GM19328 (cell line): ENCODE measurements around the gene TOP2A.
"Not testable (repeated sequence)": the region's sequence is repeated elsewhere in the genome, so short reads cannot be mapped to it uniquely, and the experiment has no call there.

Source experiments
- ATAC-seq: cut with Tn5 transposase; IDR thresholded peaks from one replicate; pipeline ENCODE4 v1.9.1; 2021; ENCODE audit warnings: mild to moderate bottlenecking, moderate library complexity; ENCODE audit not compliant: unreplicated experiment

The TOP2A gene

DNA sequence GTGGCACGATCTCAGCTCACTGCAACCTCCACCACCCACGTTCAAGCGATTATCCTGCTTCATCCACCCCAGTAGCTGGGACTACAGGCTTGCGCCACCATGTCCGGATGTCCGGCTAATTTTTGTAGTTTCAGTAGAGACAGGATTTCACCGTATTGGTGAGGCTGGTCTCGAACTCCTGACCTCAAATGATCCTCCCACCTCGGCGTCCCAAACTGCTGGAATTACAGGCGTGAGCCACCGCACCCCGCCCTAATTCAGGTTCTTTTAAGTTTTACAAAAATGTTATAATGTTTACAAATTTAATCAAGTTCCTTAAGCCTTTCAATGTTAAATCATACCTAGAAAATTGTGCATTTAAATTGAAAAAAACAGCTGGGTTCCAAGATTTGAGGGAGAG lies 39.9 kb downstream of the TOP2A start:
- no peak for ATAC-seq

DNA sequence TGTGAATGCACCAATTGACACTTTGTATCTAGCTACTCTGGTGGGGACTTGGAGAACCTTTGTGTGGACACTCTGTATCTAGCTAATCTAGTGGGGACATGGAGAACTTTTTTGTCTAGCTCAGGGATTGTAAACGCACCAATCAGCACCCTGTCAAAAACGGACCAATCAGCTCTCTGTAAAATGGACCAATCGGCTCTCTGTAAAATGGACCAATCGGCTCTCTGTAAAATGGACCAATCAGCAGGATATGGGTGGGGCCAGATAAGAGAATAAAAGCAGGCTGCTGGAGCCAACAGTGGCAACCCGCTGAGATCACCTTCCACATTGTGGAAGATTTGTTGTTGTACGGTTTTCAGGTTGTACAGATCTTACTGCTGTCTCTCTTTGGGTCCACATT lies 41.2 kb downstream of the TOP2A start:
- not testable (repeated sequence) for ATAC-seq

DNA sequence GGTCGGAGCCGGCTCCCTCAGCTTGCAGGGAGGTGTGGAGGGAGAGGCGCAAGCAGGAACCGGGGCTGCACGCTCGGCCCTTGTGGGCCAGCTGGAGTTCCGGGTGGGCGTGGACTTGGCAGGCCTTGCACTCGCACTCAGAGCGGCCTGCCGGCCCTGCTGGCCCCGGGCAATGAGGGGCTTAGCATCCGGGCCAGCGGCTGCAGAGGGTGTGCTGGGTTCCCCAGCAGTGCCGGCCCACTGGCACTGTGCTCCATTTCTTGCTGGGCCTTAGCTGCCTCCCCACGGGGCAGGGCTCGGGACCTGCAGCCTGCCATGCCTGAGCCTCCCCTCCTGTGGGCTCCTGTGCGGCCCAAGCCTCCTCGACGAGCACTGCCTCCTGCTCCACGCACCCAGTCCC lies 41.9 kb downstream of the TOP2A start:
- ATAC-seq: not testable (repeated sequence)

DNA sequence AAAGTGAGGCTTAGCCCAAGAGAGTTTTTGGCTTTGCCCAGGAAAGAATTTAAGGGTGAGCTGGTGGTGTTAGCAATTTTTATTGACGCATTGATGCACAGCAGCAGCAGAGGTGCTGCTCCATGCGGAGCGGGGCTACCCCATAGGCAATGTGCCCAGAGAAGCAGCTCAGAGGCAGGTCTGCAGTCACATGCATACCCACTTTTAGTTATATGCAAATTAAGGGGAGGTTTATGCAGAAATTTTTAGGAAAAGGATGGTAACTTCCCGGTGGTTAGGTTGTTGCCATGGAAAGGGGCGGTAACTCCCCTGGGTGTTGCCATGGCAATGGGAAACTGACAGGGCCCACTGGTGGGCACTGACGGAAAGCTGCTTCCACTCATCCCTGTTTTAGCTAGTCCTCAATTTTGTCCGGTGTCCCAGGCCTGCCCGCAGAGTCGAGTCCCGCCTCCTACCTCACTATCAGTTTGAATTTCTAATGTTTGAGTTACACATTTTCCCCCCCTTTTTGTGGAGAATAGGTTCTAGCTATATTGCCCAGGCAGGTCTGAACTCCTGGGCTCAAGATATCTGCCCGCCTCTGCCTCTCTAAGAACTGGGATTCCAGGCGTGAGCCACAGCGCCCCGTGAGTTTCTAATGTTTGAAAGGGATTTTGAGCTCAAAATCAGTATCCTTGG lies 42.7 kb downstream of the TOP2A start:
- no peak for ATAC-seq

DNA sequence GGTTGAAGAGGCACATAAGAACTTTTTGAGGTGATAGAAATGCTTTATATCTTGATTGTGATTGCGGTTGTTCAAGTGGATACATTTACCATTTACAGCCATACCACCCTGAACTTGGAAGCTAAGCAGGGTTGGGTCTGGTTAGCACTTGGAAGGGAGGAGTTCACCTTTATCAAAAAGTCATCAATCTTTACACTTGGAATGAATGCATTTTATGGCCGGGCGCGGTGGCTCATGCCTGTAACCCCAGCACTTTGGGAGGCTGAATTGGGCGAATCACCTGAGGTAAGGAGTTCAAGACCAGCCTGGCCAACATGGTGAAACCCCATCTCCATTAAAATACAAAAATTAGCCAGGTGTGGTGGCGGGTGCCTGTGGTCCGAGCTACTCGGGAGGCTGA lies 43.7 kb downstream of the TOP2A start:
- ATAC-seq: no peak

DNA sequence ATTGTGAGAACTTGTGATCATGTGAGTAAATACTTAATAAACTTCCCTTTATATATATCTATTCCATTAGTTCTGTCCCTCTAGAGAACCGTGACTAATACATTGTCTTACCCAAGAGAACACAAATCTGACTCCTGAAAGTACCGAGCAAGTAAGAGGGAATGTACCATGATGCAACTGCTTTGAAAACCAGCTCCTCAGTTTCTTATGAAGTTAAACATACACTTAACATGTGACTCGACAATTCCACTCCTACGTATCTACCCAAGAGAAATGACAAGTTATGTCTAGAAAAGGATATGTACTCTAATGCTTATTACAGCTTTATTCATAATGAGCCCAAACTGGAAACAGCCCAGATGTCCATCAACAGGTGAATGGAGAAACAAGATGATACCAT lies 44.4 kb downstream of the TOP2A start:
- ATAC-seq: no peak

DNA sequence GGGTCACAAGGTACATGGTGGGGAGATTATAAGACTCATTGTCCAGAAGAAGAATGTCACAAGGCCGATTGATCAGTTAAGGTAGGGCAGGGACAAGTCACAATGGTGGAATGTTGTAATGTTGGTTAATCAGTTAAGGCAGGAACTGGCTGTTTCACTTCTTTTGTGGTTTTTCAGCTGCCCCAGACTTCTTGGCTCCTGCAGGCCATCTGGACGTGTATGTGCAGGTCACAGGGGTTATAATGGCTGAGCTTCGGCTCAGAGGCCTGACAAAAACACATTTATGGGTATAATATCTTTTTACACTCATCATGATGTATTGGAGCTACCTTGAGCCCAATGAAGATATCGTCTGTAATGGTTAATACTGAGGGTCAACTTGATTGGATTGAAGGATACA lies 45.1 kb downstream of the TOP2A start:
- ATAC-seq: not testable (repeated sequence)

DNA sequence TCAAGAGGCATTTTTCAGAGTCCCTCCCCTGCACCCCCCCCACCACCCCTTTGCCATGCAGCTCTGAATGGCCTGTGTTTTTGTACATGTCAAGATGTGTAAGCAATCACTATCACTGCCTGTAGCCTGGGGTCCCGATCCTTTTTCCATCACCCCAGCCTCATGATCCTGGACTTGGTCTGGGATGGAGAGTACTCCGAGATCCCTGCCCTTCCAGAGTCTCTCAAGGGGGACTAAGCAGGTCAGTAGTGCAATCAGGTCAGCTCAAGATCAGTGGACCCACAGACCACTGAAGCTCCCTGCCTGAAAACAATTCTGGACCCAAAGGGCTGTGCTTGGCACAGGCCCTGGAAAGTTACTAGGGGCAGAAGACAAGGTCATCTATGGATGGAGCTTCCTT lies 45.7 kb downstream of the TOP2A start:
- ATAC-seq: no peak

DNA sequence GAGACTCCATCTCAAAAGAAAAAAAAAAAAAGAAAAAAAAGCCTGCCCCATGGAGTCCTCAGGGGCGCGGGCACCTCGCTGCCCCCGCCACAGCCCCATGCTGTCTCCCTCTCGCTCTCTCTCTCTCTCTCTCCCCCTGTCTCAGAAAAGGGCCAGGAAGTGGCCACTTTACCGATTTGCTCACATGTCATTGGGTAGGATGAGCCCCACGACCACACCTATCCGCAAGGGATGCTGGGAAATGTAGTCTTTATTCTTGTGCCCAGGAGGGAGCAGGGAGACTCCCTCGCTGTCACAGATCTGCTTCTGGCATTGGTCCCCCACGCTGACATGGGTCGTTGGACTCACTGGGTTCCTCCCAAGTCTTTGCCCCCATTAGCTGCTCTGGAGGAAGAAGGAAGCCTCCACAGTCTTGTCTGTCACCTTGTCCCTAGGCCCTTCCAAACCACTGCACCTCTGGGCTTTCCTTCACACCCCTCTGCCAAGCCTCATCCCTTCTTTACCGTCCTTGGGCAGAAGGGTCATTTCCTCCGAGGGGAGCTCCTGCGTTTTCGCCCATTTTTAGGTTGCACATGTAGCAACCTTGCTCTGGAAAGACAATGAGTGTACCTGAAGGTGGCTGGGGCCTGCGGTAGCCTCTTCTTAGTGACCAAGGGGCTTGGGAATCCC lies 46.3 kb downstream of the TOP2A start:
- ATAC-seq: no peak

DNA sequence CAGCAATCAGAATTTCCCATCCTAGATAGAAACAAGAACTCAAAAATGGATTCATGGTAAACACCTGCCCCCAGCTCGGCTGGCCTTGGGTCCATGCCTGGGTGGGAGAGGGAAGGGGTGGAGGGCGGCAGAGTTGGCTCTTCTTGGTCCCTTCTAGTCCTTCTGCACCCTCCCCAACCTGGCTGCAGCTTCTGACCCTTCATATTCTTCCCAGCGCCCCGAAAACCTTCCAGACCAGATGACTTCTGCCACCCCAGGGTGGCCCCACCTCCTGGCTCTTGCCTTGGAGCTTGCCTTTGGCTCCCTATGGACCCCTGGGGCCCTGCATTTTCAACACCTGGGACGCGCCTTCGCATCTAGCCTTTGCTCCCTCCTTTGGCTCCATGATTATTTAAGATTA lies 47.8 kb downstream of the TOP2A start:
- no peak for ATAC-seq

DNA sequence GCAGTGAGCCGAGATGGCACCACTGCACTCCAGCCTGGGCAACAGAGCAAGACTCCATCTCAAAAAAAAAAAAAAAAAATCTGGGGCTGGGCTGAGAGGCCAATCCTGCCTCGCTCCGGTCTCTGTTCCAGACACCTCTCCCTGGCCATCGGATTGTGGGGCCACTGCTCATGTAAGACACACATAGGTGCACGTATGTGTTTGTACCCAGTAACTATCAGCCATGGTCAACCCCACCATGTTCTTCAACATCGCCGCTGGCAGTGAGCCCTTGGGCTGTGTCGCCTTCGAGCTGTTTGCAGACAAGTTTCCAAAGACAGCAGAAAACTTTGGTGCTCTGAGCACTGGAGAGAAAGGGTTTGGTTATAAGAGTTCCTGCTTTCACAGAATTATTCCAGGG lies 50.0 kb downstream of the TOP2A start:
- ATAC-seq: not testable (repeated sequence)

DNA sequence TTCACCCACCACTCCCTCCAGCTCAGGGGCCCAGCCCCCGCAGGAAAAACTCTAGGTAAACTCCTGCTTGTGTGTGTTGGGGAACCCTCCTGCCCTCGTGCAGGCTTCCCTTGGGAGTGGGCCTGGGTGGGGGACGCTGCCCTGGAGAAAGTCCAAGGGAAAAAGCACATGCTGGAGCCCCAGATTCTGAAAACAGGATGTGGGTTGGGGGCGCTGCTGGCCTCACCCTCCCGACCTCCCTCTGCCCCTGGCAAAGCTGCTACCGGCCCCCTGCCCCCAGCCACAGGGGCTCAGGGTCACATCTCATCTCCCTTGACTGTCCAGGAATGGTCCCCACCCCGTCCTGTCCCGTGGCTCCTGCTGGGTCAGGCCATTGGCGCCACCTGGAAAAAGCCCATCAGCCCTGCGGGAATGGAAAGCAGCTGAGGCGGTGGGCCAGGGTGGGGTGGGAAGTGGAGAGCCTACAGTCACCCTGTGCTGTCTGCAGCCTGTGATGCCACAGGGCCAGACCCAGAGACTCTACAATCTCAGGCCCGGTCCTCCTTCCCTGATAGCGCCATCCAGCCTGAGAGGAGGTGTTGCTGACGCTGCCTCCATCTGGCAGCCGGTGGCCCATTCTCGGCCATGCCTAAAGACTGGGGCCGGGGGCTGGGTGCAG lies 50.7 kb downstream of the TOP2A start:
- ATAC-seq: no peak

DNA sequence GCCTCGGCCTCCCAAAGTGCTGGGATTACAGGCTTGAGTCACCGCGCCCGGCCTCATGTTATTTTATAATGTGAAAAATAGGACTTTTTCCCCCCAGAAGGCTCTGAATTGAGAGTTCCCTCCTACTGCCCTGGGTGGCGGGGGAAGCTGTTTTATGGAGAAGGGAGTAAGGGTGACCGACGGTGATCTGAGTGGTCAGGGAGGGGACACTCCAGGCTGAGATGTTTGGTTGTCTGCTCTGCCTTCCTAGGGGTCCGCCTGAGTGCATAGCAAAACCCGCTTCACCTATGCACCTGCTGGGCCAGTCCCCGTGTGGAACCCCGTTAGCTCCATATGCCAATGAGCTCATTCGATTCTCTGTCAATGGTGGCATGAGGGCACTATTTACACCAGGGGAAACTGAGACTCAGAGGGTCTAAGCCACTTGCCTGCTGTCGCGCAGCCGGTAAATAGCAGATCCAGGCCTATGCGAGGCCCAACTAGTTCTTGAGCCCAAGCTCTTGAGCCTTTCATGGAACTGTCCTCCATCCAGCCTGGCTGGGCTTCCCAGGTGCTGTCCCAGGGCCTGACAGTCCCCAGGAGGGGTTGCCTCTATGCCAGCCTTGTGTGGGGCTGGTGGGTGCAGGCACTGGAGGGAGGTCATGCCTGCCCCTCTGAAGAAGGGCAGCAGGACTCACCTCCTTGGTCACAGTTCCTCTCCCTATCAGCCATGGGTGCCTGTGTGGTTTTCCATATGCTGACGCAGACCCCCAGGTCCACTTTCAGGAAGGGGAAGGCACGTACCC lies 51.4 kb downstream of the TOP2A start:
- no peak for ATAC-seq

DNA sequence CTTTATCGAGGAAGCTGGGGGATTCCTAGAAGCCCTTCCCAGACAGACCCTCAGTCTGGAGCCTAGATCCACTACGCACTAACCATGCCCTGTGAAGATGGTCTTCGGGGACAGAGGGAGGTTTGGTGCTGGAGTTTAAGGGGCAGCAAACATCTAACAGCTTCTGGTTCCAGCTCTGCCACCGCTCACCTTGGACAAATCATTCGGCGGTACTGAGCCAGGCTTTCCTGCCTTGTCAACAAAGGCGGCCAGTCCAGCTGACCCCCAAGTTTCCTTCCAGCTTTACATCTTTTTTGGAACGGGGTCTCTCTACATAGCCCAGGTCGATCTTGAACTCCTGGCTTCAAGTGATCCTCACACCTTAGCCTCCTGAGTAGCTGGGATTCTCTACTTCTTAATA lies 52.8 kb downstream of the TOP2A start:
- no peak for ATAC-seq

DNA sequence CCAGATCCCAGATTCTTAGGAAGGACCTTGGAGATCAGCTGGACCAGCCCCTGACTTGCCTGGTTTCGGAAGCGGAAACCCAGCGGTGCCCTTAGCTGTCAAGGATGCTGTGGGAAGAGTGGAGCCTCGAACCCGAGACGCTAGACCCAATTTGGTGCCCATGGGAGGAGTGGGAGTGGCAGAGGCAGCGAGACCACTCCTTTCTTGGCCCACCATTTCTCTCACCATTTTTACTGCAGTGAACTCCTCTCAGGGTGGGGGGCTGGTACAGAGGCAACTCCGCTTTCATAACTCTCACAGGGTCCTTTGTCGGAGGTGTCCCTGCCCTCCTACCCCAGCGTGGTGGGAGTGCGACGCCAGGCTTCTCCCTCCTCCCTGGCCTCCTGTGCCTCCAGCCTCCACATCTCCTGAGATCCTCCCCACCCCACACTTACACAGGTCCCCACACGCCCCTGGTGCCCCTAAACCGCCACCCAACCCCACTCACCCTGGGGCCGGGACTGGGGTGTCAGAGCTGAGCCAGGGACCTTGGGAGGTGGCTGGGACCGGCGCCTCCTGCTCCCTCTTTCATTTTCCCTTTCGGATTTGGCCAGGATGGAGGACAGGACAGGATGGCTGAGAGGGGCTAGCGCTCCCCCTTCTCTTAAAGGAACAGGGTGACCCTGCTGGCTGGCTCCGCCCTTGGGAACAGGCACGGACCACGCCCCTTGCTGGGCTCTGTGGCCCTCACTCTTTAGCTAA lies 53.4 kb downstream of the TOP2A start, which contains the start of gene GJD3:
TSS of gene GJD3 (minus strand) at position 617 of the 741 bp plus-strand sequence. CDS start 922 bp downstream, outside the sequence.
- ATAC-seq: no peak

DNA sequence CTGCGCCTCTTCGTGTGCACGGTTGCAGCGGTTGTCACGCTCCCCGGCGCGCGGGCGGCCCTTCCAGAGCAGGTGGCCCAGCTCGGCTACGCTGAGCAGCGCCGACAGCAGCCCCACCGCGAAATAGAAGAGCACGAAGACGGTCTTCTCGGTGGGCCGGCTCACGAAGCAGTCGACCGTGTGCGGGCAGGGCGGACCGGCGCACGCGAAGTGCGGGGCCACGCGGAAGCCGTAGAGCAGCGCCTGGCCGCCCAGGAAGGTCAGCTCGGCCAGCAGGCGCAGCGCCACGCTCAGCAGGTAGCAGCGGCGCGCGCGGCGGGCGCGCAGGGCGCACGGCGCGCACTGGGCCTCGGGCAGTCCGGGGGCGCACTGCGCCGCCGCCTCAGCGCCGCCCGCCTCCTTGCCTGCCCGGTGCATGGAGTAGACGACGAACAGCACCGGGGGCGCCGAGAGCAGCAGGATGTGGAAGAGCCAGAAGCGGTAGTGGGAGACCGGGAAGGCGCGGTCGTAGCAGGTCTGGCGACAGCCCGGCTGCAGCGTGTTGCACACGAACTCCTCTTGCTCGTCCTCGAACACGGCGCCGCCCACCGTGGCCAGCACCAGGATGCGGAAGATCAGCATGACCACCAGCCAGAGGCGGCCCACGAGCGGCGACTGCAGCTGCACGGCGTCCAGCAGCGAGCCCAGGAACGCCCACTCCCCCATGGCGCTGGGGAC lies 54.4 kb downstream of the TOP2A start:
- ATAC-seq: no peak

DNA sequence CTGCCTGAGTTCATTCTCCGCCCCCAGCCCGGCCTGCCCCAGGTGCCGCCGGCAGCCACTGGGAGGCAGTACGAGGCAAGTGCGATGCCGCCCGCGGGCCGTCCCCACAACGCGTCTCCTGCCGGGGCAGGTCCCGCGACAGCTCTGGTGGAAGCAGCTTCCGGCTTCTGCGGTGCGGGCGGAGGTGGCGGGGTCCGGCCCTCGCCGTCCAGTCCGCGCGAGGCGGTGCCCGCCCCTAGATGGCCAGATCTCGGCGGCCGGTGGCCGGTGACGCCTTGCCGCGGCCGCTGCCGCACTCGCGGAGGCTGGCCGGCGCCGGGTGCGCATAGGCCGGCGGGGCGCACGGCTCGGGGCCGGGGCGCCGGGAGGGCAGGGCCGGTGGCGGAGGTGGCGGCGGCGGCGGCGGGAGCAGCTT lies 55.0 kb downstream of the TOP2A start:
- ATAC-seq: no peak

DNA sequence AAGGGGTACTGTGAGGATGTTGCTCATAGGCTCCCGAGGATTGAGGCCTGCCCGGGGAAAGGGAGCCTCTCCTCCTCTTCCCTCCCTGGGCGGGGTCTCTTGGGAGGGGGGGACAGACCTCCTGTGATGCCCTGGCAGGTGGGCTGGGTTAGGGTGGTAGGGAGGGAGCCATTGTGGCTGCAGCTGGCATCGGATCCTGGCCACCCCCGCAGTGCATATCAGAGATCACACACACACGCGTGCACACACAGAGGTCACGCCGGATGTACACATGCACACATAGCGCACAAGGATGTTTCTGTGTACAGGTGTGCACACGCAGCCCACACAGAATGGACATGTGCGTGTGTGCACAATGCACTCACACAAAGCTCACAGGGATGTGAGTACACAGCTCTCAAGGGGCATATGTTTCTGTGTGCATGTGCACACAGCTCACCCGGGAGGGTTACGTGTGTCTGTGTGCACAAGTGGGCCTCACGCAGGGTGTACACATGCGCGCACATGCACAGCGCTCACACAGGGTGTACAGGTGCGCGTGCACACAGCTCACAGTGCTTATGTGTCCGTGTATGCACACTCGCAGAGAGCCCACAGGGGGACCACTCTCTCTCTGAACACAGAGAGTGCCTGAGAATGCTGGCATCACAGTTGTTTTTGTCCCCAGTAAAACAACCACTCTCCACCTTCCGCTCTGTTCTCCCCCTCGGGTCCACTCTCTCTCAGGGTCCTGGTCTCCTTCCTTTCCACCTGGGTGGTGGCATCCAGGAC lies 55.6 kb downstream of the TOP2A start:
- ATAC-seq: no peak
